ENCODE results near the gene ROPN1L. TPM values are rescaled to one million over a fixed set of nuclear protein-coding genes. Genes with fewer than 3 reads are reported as not detected.
A peak's percentile ranks its signal among the peaks of the same experiment; 100 is the strongest.

ROPN1L gene
- total and polyA plus RNA-seq, 9 donors: 0.13 to 0.38 (median 0.21) TPM; not detected in 3

DNA sequence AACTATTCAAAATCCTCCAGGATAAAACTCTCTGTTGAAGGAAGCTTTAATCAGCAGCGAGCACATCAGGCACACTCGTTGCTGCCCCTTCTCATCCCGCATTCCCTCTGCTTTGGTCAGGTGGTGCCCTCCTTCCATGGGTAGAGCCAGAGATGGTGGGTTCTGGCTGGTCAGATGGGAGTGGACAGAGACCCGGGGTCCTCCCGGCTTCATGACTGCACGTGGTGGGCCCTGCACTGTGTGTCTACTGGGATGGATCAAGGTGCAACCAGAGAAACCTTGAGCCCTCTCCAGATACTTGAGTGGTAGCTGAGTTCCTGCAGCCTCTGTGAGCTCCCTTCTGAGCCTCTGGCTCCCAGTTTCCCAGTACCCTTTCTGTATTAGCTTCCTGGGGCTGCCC lies 36.3 kb downstream of the ROPN1L start:
- no peaks in the 10 kb centered on the region for H3K36me3 ChIP-seq (ENCODE audit: control insufficient read depth, insufficient read depth, low read length)
- H3K9me3 ChIP-seq (replicated peaks; ENCODE audit: control insufficient read depth, low read depth, low read length): peaks cover 3% of the 10 kb centered on the region
- peaks cover 19% of the 10 kb centered on the region for H3K4me1 ChIP-seq (ENCODE audit: control insufficient read depth, insufficient read depth, low read length)
- WGBS (ENCODE audit: insufficient coverage): 80% methylated on average over 1 of the region's 6 CpGs
- no peak overlapping the region for H3K27ac ChIP-seq (ENCODE audit: low read length)
- H3K27me3 ChIP-seq (ENCODE audit: control insufficient read depth, insufficient read depth, low read length): no peaks in the 10 kb centered on the region
- H3K4me3 ChIP-seq (ENCODE audit: low read length): no peak overlapping the region
- DNase-seq: no peak

DNA sequence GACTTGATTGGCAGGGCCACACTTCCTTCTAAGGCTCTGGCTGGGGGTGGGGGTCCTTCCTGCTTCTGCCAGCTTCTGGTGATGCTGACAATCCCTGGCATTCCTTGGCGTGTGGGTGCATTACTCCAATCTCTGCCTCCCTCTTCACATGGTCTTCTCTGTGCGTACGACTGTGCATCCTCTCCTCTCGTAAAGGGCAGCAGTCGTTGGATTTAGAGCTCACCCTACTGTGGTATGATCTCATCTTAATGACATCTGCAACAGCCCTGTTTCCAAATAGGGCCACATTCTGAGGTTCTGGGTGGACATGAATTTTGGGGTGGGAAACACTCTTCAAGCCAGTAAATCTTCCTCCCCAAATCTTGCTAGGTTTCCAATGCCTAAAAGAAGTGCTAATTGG lies 36.8 kb downstream of the ROPN1L start:
- Histone ChIP-seq H3K4me1 (ENCODE audit: control insufficient read depth, insufficient read depth, low read length) (peaks cover 19% of the 10 kb centered on the region), H3K9me3 (replicated peaks; ENCODE audit: control insufficient read depth, low read depth, low read length) (peaks cover 3% of the 10 kb centered on the region), H3K27ac (ENCODE audit: low read length) (no peak overlapping the region), H3K27me3 (ENCODE audit: control insufficient read depth, insufficient read depth, low read length) (no peaks in the 10 kb centered on the region), H3K36me3 (ENCODE audit: control insufficient read depth, insufficient read depth, low read length) (no peaks in the 10 kb centered on the region), H3K4me3 (ENCODE audit: low read length) (no peak overlapping the region)
- WGBS (ENCODE audit: insufficient coverage): 100% methylated on average over 1 of the region's 5 CpGs
- DNase-seq: no peak

DNA sequence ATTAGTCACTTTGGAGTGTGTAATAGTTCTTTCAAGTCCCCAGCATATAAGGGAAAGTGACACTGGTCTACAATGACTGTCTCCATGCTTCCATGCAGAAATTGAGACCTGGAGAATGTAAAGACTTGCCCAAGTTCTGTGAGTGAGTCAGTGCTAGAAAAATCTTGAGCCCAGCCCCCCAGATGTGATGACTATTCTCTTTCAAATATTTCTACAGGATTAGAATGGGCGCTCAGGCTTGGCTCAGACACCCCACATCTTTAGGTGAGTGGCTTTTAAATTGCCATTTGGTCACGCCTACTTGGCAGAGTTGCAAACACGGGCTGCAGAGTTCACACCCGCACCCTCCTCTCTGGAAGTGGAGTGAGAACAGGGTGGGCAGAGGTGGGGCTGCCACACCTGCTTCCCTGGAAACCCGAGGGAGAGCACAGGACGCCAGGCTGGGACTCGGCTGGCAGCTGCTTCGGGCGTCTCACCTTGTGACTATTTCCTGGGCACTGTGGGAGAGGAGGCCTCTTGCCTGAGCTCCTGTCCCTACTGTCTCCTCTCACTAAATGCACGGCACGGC lies 37.6 kb downstream of the ROPN1L start:
- WGBS (ENCODE audit: insufficient coverage): 60% methylated on average over 8 of the region's 11 CpGs
- Histone ChIP-seq H3K4me1 (ENCODE audit: control insufficient read depth, insufficient read depth, low read length) (peaks cover 19% of the 10 kb centered on the region), H3K27me3 (ENCODE audit: control insufficient read depth, insufficient read depth, low read length) (no peaks in the 10 kb centered on the region), H3K4me3 (ENCODE audit: low read length) (no peak overlapping the region), H3K36me3 (ENCODE audit: control insufficient read depth, insufficient read depth, low read length) (no peaks in the 10 kb centered on the region), H3K9me3 (replicated peaks; ENCODE audit: control insufficient read depth, low read depth, low read length) (peaks cover 3% of the 10 kb centered on the region), H3K27ac (ENCODE audit: low read length) (no peak overlapping the region)
- DNase-seq: no peak

DNA sequence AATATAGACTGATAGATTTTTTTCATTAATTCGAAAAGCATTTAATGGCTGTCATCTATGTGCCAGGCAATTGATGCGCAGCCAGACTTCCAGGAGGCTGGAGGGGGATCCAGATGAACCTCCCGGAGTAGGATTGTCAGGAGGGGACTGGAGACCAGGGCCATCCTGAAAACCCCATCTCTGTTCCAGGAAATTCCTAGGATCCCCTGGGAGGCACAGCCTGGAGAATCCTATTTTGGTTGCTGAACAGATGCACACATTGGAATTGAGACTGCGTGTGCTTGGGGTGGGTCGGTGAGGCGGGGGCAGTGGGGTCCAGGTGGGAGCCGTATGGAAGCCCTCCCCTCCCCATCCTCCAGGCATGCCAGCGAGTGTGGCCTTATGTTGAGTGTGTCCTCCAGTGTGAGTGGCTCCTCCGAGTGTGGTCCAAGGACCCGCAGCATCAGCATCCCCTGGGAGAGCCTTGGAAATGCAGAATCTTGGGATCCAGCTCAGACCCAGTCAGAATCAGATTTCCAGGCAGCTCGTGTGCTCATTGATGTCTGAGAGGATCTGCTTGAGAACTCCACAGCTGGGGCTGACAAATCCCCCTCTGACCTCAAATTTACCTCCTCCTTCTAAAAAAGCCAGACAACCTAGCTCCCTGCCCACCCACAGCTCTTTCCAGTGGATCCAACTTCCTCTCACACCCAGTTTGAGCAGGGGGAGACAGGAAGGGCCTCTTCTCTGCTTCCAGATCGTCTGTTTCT lies 38.7 kb downstream of the ROPN1L start:
- Histone ChIP-seq H3K4me1 (ENCODE audit: control insufficient read depth, insufficient read depth, low read length) (peaks cover 16% of the 10 kb centered on the region), H3K27me3 (ENCODE audit: control insufficient read depth, insufficient read depth, low read length) (no peaks in the 10 kb centered on the region), H3K27ac (ENCODE audit: low read length) (peak overlapping the region; percentile 51), H3K4me3 (ENCODE audit: low read length) (no peak overlapping the region), H3K36me3 (ENCODE audit: control insufficient read depth, insufficient read depth, low read length) (no peaks in the 10 kb centered on the region), H3K9me3 (replicated peaks; ENCODE audit: control insufficient read depth, low read depth, low read length) (peaks cover 3% of the 10 kb centered on the region)
- peak; percentile 82 for DNase-seq
- WGBS (ENCODE audit: insufficient coverage): 25% methylated on average over 3 of the region's 12 CpGs

DNA sequence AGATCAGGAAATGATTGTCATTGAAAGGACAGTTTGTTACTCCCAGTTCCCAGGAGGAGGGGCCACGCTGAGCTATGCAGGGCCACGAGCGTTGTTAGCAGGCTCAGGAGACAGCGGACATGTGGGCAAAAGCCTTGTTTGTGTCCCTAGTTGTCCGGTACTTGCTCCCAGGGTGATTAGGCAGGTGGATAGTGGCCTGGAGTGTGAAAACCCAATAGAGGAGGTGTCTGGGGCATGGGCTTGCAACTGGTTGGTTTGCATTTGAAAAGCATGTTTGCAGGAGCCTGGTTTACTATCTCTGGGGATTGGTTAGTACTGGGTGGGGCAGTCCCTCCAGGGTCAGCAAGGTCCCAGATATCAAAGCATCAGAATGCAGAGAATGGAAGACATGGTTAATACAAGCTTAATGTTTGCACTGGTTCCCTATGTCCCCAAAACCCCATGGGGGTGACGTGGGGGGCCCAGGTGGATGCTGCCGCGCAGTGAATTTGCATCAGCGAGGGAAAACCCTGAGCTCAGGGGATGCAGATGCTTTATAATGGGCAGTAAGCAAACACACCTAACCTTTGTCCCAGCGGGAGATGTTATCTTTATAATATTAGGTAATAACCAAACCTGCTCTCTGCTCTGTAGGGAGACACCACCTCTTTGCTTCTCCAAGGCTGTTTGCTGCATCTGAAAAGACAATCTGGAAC lies 39.7 kb downstream of the ROPN1L start:
- Histone ChIP-seq H3K4me3 (ENCODE audit: low read length) (no peak overlapping the region), H3K36me3 (ENCODE audit: control insufficient read depth, insufficient read depth, low read length) (no peaks in the 10 kb centered on the region), H3K4me1 (ENCODE audit: control insufficient read depth, insufficient read depth, low read length) (peaks cover 23% of the 10 kb centered on the region), H3K27me3 (ENCODE audit: control insufficient read depth, insufficient read depth, low read length) (no peaks in the 10 kb centered on the region), H3K27ac (ENCODE audit: low read length) (no peak overlapping the region), H3K9me3 (replicated peaks; ENCODE audit: control insufficient read depth, low read depth, low read length) (no peaks in the 10 kb centered on the region)
- DNase-seq: no peak
- WGBS (ENCODE audit: insufficient coverage): 41% methylated on average over 5 of the region's 10 CpGs

DNA sequence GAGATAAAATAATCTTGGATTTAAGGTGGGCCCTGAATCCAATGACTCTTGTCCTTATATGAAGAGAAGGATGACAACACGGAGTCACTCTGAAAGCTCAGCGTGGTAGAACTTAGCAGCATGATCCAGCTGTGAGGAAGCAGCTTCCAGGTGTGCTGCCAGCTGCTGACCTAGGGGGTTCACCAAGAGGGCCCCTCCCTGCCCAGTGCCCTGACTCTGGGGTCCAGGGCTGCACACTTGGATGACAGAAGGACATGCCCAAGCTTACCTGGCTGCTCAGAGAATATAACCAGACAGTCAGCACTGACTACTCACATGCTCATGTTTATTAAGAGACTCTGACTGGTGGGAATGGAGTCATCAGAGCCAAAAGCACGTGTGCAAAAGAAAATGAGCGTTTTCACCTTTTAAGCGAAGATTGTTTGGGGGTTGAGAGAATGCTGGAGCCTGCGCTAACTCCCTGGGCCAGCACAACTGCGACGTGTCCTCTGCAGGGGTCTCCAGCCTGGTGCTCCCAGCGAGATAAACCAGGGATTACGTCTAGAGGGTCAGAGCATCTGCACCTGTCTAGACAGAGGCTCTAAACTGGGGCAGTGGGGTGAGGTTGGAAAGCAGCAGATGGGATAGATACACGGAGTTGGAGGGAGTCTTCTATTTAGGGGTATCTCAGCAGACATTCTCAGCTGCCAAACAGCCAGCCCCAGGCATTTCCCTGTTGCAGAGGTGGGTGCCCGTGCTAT lies 41.3 kb downstream of the ROPN1L start:
- 81% methylated on average over 12 of the region's 12 CpGs for WGBS (ENCODE audit: insufficient coverage)
- H3K4me3 ChIP-seq (ENCODE audit: low read length): no peak overlapping the region

DNA sequence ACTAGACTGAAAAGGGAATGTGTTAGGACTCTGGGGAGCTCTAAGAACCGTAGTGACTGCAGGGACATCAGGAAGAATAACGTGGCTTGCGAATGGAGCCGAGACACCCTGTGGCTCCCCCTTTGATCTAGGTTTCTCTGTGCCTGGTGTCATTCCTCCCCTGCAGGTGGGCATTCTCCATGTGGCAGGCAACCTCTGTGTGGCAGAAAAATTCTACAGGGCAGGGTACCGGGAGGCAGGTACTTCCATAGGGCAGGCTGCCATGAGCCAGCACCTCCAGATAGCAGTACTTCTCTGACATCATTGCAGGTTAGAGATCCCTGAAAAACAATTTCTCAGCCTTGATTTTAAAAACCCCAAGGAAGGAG lies 43.1 kb downstream of the ROPN1L start:
- Histone ChIP-seq H3K27ac (ENCODE audit: low read length) (no peak overlapping the region), H3K36me3 (ENCODE audit: control insufficient read depth, insufficient read depth, low read length) (no peaks in the 10 kb centered on the region), H3K4me3 (ENCODE audit: low read length) (no peak overlapping the region), H3K9me3 (replicated peaks; ENCODE audit: control insufficient read depth, low read depth, low read length) (no peaks in the 10 kb centered on the region), H3K27me3 (ENCODE audit: control insufficient read depth, insufficient read depth, low read length) (peaks cover 1% of the 10 kb centered on the region), H3K4me1 (ENCODE audit: control insufficient read depth, insufficient read depth, low read length) (peaks cover 22% of the 10 kb centered on the region)
- DNase-seq: no peak
- WGBS (ENCODE audit: insufficient coverage): 62% methylated on average over 4 of the region's 5 CpGs

More for the DNA sequence above, 41.3 kb downstream of the ROPN1L start:
- H3K27me3 ChIP-seq (ENCODE audit: control insufficient read depth, insufficient read depth, low read length): no peaks in the 10 kb centered on the region
- peaks cover 23% of the 10 kb centered on the region for H3K4me1 ChIP-seq (ENCODE audit: control insufficient read depth, insufficient read depth, low read length)
- H3K36me3 ChIP-seq (ENCODE audit: control insufficient read depth, insufficient read depth, low read length): no peaks in the 10 kb centered on the region
- no peaks in the 10 kb centered on the region for H3K9me3 ChIP-seq (replicated peaks; ENCODE audit: control insufficient read depth, low read depth, low read length)
- H3K27ac ChIP-seq (ENCODE audit: low read length): no peak overlapping the region
- no peak for DNase-seq

DNA sequence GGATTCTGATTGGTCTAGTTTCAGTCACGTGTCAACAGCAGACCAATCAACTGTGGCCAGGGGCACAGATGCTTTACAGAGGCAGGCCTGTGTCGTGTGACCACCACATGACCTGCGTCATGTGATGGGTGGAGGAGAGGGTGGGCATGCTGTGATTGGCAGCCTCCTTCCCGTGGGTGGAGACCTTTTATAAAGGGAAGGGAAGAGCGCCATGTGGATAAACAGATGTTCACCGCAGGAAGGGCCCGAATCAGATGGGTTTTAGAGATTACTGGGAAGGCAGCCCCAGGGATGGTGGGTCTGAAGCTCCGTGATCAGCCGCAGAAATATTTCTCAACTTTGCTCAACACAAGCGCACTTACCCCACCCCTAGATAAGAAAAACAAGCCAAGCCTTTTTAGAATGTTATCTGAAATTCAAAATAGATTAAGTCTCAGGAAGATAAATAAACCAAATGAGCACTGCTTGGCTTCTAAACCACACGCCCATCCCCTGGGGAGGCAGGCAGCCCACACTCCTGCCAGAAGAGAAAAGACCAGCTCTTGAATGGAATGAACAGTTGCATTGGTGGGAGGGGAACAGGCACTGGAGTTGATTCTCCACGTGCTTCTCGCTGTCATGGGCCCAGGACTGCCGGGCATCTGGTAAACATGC lies 43.6 kb downstream of the ROPN1L start:
- WGBS (ENCODE audit: insufficient coverage): 70% methylated on average over 7 of the region's 14 CpGs

DNA sequence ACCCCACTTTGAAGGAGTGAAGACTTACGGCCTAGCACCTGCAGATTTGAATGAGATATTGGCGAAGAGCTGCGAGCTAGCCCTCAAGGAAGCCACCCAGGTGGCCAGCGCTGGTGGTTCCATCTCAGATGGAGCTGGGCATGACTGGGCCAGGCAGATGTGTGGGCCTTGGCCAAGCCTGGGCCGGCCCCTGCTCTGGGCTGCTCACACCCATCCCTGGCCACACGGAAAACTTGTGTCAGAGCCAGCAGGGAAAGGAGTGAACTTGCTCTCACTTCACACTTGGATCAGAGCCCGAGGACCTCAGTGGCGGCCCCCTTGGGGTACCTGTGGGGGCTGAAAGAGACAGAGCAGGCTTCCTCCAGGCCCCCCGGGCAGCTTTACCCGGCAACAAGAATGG lies 44.2 kb downstream of the ROPN1L start:
- Histone ChIP-seq H3K27ac (ENCODE audit: low read length) (no peak overlapping the region), H3K27me3 (ENCODE audit: control insufficient read depth, insufficient read depth, low read length) (peaks cover 7% of the 10 kb centered on the region), H3K36me3 (ENCODE audit: control insufficient read depth, insufficient read depth, low read length) (no peaks in the 10 kb centered on the region), H3K4me1 (ENCODE audit: control insufficient read depth, insufficient read depth, low read length) (peaks cover 13% of the 10 kb centered on the region), H3K9me3 (replicated peaks; ENCODE audit: control insufficient read depth, low read depth, low read length) (no peaks in the 10 kb centered on the region), H3K4me3 (ENCODE audit: low read length) (no peak overlapping the region)
- 95% methylated on average over 5 of the region's 10 CpGs for WGBS (ENCODE audit: insufficient coverage)
- no peak for DNase-seq

More for the DNA sequence above, 43.6 kb downstream of the ROPN1L start:
- no peaks in the 10 kb centered on the region for H3K36me3 ChIP-seq (ENCODE audit: control insufficient read depth, insufficient read depth, low read length)
- H3K27me3 ChIP-seq (ENCODE audit: control insufficient read depth, insufficient read depth, low read length): peaks cover 2% of the 10 kb centered on the region
- no peak overlapping the region for H3K27ac ChIP-seq (ENCODE audit: low read length)
- peaks cover 20% of the 10 kb centered on the region for H3K4me1 ChIP-seq (ENCODE audit: control insufficient read depth, insufficient read depth, low read length)
- peak; percentile 52 for DNase-seq
- H3K9me3 ChIP-seq (replicated peaks; ENCODE audit: control insufficient read depth, low read depth, low read length): no peaks in the 10 kb centered on the region
- H3K4me3 ChIP-seq (ENCODE audit: low read length): no peak overlapping the region

All from muscle of leg (tissue), 11 donors.